IPS-18a (cell line): ENCODE data around the gene MAN2B2.
"Not testable (repeated sequence)": the region's sequence is repeated elsewhere in the genome, so short reads cannot be mapped to it uniquely, and the experiment has no call there.

Source experiments
- H3K27ac ChIP-seq: one replicate; pipeline ENCODE4 v1.5.1; 2013; ENCODE audit warnings: low read length
- H3K27me3 ChIP-seq: one replicate; pipeline ENCODE4 v1.6.1; 2013; ENCODE audit warnings: mild to moderate bottlenecking, low read length; ENCODE audit not compliant: control insufficient read depth, insufficient read depth
- H3K36me3 ChIP-seq: one replicate; pipeline ENCODE4 v1.6.1; 2013; ENCODE audit warnings: low read depth, low read length; ENCODE audit not compliant: control insufficient read depth
- H3K4me1 ChIP-seq: one replicate; pipeline ENCODE4 v1.6.1; 2013; ENCODE audit warnings: low read depth, low read length; ENCODE audit not compliant: control insufficient read depth
- H3K4me3 ChIP-seq: one replicate; pipeline ENCODE4 v1.5.1; 2013; ENCODE audit warnings: low read length
- H3K9ac ChIP-seq: one replicate; pipeline ENCODE4 v1.6.1; 2013; ENCODE audit warnings: mild to moderate bottlenecking, low read length, moderate library complexity
- H3K9me3 ChIP-seq: one replicate; pipeline ENCODE4 v1.6.1; 2013; ENCODE audit warnings: low read depth, low read length; ENCODE audit not compliant: control insufficient read depth

Gene MAN2B2

DNA sequence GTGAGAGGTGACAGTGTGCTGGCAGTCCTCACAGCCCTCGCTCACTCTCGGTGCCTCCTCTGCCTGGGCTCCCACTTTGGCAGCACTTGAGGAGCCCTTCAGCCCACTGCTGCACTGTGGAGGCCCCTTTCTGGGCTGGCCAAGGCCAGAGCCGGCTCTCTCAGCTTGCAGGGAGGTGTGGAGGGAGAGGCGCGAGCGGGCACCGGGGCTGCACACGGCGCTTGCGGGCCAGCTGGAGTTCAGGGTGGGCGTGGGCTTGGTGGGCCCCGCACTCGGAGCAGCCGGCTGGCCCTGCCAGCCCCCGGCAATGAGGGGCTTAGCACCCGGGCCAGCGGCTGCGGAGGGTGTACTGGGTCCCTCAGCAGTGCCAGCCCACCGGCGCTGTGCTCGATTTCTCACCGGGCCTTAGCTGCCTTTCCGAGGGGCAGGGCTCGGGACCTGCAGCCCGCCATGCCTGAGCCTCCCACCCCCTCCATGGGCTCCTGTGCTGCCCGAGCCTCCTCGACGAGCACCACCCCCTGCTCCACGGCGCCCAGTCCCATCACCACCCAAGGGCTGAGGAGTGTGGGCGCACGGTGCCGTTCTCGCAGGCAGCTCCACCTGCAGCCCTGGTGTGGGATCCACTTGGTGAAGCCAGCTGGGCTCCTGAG is 97.7 kb downstream of the MAN2B2 start:
- not testable (repeated sequence) for H3K27ac ChIP-seq, H3K9ac ChIP-seq, H3K4me3 ChIP-seq, H3K27me3 ChIP-seq, H3K4me1 ChIP-seq, H3K9me3 ChIP-seq
- peaks cover 16% of the 10 kb centered on the region for H3K36me3 ChIP-seq
